ENCODE results near the gene PLEKHM3. TPM values are rescaled to one million over a fixed set of nuclear protein-coding genes. Genes with fewer than 3 reads are reported as not detected.

PLEKHM3 gene
- total and polyA plus RNA-seq, 2 experiments from 2014 or later = 4.9 to 6.6 TPM

- Histone ChIP-seq H3K4me2 (ENCODE audit: unreplicated experiment) (peak overlapping the region; percentile 32), H3K4me3 (no peak overlapping the region)
- no peak for TF ChIP-seq EZH2 (IDR thresholded peaks at IDR 0.05; ENCODE audit: insufficient read depth, poor library complexity, severe bottlenecking)
- no peak for TF ChIP-seq EZH2phosphoT487 (IDR thresholded peaks at IDR 0.05; ENCODE audit: insufficient read depth, low read depth)
Observed at GRCh38 chr2:207926133-207926988, 99.0 kb downstream of the PLEKHM3 start.

GRCh38 chr2:207925601-207926000, 99.7 kb downstream of the PLEKHM3 start:
- in situ Hi-C loops (cut with MboI) = no loop called here
- no peaks in the 10 kb centered on the region for H3K9me2 ChIP-seq (ENCODE audit: insufficient read depth)
- peak overlapping the region; percentile 41 for H3K27ac ChIP-seq
- no peaks in the 10 kb centered on the region for H3K27me3 ChIP-seq (replicated peaks; ENCODE audit: insufficient read depth)
- H3K9me3 ChIP-seq (ENCODE audit: low read depth) = no peaks in the 10 kb centered on the region
- no peak for DNase-seq
- H3K4me2 ChIP-seq (ENCODE audit: unreplicated experiment) = peak overlapping the region; percentile 32
- 0 out of 2 replicates have a peak overlapping the region, but pooled peaks have one; percentile 34 for H2AFZ ChIP-seq
- no peak overlapping the region for H3K4me3 ChIP-seq
- 0 out of 2 replicates have a peak overlapping the region, but pooled peaks have one; percentile 37 for H3K9ac ChIP-seq
- no peaks in the 10 kb centered on the region for H4K20me1 ChIP-seq (ENCODE audit: insufficient read depth)
- H3F3A ChIP-seq (ENCODE audit: insufficient read depth) = peaks cover 15% of the 10 kb centered on the region
- no peaks in the 10 kb centered on the region for H3K79me2 ChIP-seq (ENCODE audit: insufficient read depth)
- 90 to 96% methylated on average over 8 of the region's 8 CpGs for WGBS, 2 experiments (ENCODE audit: low coverage in 1 of 2, low lambda C conversion rate in 2 of 2, missing lambda C conversion rate in 2 of 2)
- no peaks in the 10 kb centered on the region for H3K36me3 ChIP-seq (ENCODE audit: low read depth)
- peaks cover 13% of the 10 kb centered on the region for H3K4me1 ChIP-seq (ENCODE audit: insufficient read depth)
- TF ChIP-seq EZH2phosphoT487 (IDR thresholded peaks at IDR 0.05; ENCODE audit: insufficient read depth, low read depth) = no peak
- no peak for TF ChIP-seq EZH2 (IDR thresholded peaks at IDR 0.05; ENCODE audit: insufficient read depth, poor library complexity, severe bottlenecking)

More at GRCh38 chr2:207926133-207926988, 99.0 kb downstream of the PLEKHM3 start:
- 0 out of 2 replicates have a peak overlapping the region, but pooled peaks have one; percentile 37 for H3K9ac ChIP-seq
- peak overlapping the region; percentile 41 for H3K27ac ChIP-seq
- H3F3A ChIP-seq (ENCODE audit: insufficient read depth) = peaks cover 15% of the 10 kb centered on the region
- H4K20me1 ChIP-seq (ENCODE audit: insufficient read depth) = no peaks in the 10 kb centered on the region
- H3K79me2 ChIP-seq (ENCODE audit: insufficient read depth) = no peaks in the 10 kb centered on the region
- H3K9me2 ChIP-seq (ENCODE audit: insufficient read depth) = no peaks in the 10 kb centered on the region
- in situ Hi-C loops (cut with MboI) = no loop called here
- peak; percentile 93 for DNase-seq
- 0 out of 2 replicates have a peak overlapping the region, but pooled peaks have one; percentile 34 for H2AFZ ChIP-seq
- H3K4me1 ChIP-seq (ENCODE audit: insufficient read depth) = peaks cover 13% of the 10 kb centered on the region
- H3K36me3 ChIP-seq (ENCODE audit: low read depth) = no peaks in the 10 kb centered on the region
- no peaks in the 10 kb centered on the region for H3K9me3 ChIP-seq (ENCODE audit: low read depth)
- 69 to 71% methylated on average over 13 of the region's 13 CpGs for WGBS, 2 experiments (ENCODE audit: low coverage in 1 of 2, low lambda C conversion rate in 2 of 2, missing lambda C conversion rate in 2 of 2)
- no peaks in the 10 kb centered on the region for H3K27me3 ChIP-seq (replicated peaks; ENCODE audit: insufficient read depth)

GRCh38 chr2:207921606-207922005, 103.7 kb downstream of the PLEKHM3 start:
- H3K79me2 ChIP-seq (ENCODE audit: insufficient read depth) = no peaks in the 10 kb centered on the region
- H4K20me1 ChIP-seq (ENCODE audit: insufficient read depth) = no peaks in the 10 kb centered on the region
- no peak overlapping the region for H3K27ac ChIP-seq
- no peak overlapping the region for H3K4me2 ChIP-seq (ENCODE audit: unreplicated experiment)
- no peaks in the 10 kb centered on the region for H3K9me2 ChIP-seq (ENCODE audit: insufficient read depth)
- no peak for TF ChIP-seq EZH2phosphoT487 (IDR thresholded peaks at IDR 0.05; ENCODE audit: insufficient read depth, low read depth)
- TF ChIP-seq EZH2 (IDR thresholded peaks at IDR 0.05; ENCODE audit: insufficient read depth, poor library complexity, severe bottlenecking) = no peak
- H3F3A ChIP-seq (ENCODE audit: insufficient read depth) = peaks cover 14% of the 10 kb centered on the region
- H3K4me3 ChIP-seq = no peak overlapping the region
- DNase-seq = no peak
- H3K36me3 ChIP-seq (ENCODE audit: low read depth) = no peaks in the 10 kb centered on the region
- H2AFZ ChIP-seq = no peak overlapping the region
- no peaks in the 10 kb centered on the region for H3K9me3 ChIP-seq (ENCODE audit: low read depth)
- H3K27me3 ChIP-seq (replicated peaks; ENCODE audit: insufficient read depth) = no peaks in the 10 kb centered on the region
- in situ Hi-C loops (cut with MboI) = no loop called here
- peaks cover 11% of the 10 kb centered on the region for H3K4me1 ChIP-seq (ENCODE audit: insufficient read depth)
- H3K9ac ChIP-seq = no peak overlapping the region

GRCh38 chr2:207920721-207921120, 104.6 kb downstream of the PLEKHM3 start:
- peaks cover 8% of the 10 kb centered on the region for H3F3A ChIP-seq (ENCODE audit: insufficient read depth)
- H2AFZ ChIP-seq = no peak overlapping the region
- TF ChIP-seq EZH2phosphoT487 (IDR thresholded peaks at IDR 0.05; ENCODE audit: insufficient read depth, low read depth) = no peak
- TF ChIP-seq EZH2 (IDR thresholded peaks at IDR 0.05; ENCODE audit: insufficient read depth, poor library complexity, severe bottlenecking) = no peak
- WGBS, 2 experiments (ENCODE audit: low coverage in 1 of 2, low lambda C conversion rate in 2 of 2, missing lambda C conversion rate in 2 of 2) = 85 to 86% methylated on average over 5 to 6 of the region's 6 CpGs
- H3K9ac ChIP-seq = no peak overlapping the region
- in situ Hi-C loops (cut with MboI) = no loop called here
- H3K36me3 ChIP-seq (ENCODE audit: low read depth) = no peaks in the 10 kb centered on the region
- no peak overlapping the region for H3K4me3 ChIP-seq
- H3K79me2 ChIP-seq (ENCODE audit: insufficient read depth) = no peaks in the 10 kb centered on the region
- H3K9me3 ChIP-seq (ENCODE audit: low read depth) = no peaks in the 10 kb centered on the region
- peaks cover 4% of the 10 kb centered on the region for H3K4me1 ChIP-seq (ENCODE audit: insufficient read depth)
- DNase-seq = no peak
- no peaks in the 10 kb centered on the region for H3K27me3 ChIP-seq (replicated peaks; ENCODE audit: insufficient read depth)
- H3K9me2 ChIP-seq (ENCODE audit: insufficient read depth) = no peaks in the 10 kb centered on the region
- H3K27ac ChIP-seq = no peak overlapping the region
- H4K20me1 ChIP-seq (ENCODE audit: insufficient read depth) = no peaks in the 10 kb centered on the region
- no peak overlapping the region for H3K4me2 ChIP-seq (ENCODE audit: unreplicated experiment)
